Measurements from ENCODE around the gene FATE1.

Gene FATE1

GRCh38 chrX:151703487-151703886 lies 12.3 kb upstream of the FATE1 start:
- peak in 1 of 2 experiments; percentile 6 for DNase-seq (ENCODE audit: low read depth in 2 of 2)

DNA sequence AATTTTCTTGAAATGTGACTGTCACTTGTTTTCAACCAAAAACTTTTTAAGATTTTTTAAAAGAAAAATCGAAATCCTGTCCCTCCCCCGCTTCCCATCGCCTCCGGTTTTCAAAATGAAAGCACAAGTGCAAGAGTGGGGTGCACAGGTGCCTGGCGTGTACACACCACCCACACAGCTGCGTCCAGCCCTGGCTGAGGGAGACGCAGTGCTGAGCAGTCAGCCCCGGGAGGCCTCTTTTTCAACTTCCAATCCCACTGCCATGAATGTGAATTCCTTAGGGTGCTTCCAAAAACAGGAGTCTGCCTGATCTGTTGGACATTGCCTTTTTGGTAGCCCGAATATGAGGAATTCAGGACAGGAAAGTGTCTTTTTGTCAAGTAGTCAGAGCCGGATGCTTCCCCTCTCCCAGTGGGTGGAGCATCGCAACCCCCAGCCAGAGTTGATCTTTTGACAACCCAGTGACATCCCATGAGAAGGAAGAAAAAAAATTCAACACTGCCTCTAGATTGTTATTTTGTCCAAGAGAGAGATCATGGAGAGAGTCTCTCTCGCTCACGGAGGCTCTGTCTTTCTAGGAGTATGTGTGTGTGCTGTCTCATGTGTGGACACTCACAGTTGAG lies 11.7 kb upstream of the FATE1 start:
- no peak for DNase-seq (ENCODE audit: low read depth in 2 of 2)

GRCh38 chrX:151708821-151709220 lies 7.0 kb upstream of the FATE1 start:
- DNase-seq (ENCODE audit: low read depth in 2 of 2): no peak

DNA sequence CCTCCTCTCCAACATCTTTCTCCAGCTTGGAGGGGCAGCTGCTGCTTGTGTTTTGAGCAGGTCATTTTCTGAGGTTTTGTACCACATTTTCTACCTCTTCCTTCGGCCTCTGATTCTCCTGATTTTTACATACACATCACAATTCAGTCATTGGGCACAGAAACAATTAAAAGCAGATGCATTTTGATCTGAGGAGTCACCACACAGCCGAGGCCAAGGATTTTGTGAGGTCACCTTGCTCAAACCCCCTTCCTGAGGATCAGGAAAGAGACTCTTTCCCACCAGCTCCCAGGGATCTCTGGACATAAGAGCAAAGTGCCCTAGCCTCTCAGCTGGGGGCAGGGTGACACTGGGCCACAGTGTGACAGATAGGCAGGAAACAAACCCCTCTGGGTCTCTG lies 5.4 kb upstream of the FATE1 start:
- no peak for DNase-seq (ENCODE audit: low read depth in 2 of 2)

GRCh38 chrX:151711154-151711553 lies 4.7 kb upstream of the FATE1 start:
- no peak for DNase-seq (ENCODE audit: low read depth in 2 of 2)

GRCh38 chrX:151711787-151712186 lies 4.0 kb upstream of the FATE1 start:
- DNase-seq (ENCODE audit: low read depth in 2 of 2): no peak

DNA sequence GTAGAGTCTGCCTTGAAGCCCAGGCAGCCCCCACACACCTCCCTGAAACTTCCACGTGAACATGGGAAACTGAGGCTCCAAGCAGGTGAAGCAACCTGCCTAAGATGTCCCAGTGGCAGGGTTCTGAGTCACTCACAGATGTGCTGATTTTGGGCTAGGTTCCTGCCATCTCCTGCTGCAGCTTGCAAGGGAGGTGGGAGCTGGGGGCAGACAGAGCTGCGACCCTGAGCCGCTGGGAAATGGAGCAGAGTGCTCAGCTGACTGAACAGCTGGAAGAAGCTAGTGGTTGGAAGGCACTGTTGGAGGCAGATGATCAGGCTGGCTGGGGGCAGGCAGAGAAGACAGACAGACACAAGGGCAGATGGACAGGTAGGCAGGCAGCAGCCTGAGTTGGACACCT lies 3.6 kb upstream of the FATE1 start:
- no peak for DNase-seq (ENCODE audit: low read depth in 2 of 2)

GRCh38 chrX:151713849-151714248 lies 2.0 kb upstream of the FATE1 start:
- DNase-seq (ENCODE audit: low read depth in 2 of 2): no peak

GRCh38 chrX:151714362-151714761 lies 1.5 kb upstream of the FATE1 start:
- no peak for DNase-seq (ENCODE audit: low read depth in 2 of 2)

DNA sequence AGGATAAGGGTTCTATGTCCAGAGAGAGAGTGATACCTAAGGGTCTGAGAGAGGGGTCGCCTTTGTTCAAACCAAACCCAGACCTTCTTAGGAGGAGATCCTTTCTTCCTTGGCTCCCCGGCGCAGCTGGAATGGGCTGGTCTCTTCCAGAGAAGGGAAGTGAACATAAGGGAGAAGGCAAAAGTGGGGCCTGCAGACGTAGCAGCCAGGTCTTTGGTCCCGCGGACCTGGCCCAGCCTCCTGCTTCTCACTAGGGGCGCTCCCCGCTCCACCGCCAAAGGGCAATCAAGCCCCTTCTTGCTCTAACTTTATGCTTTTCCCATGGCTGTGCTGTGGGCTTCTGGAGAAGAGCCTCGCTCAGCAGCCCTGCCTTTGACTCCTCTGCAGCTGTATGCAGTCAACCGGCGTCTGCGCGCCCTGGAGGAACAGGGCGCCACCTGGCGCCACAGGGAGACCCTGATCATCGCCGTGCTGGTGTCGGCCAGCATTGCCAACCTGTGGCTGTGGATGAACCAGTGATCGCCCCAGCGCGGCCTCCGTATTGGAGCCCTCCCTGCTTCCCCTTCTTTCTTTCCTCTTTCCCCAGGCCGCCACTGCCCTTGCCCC lies 6.5 kb downstream of the FATE1 start:
- peak in 1 of 2 experiments; percentile 5 for DNase-seq (ENCODE audit: low read depth in 2 of 2)

- no peak for DNase-seq (ENCODE audit: low read depth in 2 of 2)
These were observed 7.4 kb downstream of the FATE1 start for GRCh38 chrX:151723156-151723760.

GRCh38 chrX:151724563-151725337 lies 8.9 kb downstream of the FATE1 start:
- DNase-seq (ENCODE audit: low read depth in 2 of 2): no peak

GRCh38 chrX:151725338-151725614 lies 9.4 kb downstream of the FATE1 start:
- DNase-seq (ENCODE audit: low read depth in 2 of 2): no peak

- no peak for DNase-seq (ENCODE audit: low read depth in 2 of 2)
These were observed 10.9 kb downstream of the FATE1 start for GRCh38 chrX:151726751-151727150.

DNA sequence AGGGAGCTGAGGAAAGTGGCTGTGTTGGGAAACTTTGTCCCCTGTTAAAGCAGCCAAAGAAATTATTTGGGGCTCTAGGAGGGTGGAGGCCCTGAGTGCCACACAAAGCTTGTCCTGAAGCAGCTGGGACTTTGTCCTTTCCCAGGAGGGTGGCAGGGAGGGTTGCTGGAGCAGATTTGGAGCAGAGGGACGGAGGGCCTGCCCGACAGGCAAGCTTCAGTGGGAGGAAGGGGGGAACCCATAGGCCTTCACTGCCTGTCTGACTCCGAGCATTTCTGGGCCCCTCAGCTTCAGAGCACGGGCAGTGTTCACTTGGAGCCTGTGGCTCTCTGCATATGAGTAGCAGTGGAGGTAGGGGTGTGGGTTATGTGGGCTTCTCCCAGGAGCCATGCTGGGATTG lies 11.5 kb downstream of the FATE1 start:
- DNase-seq (ENCODE audit: low read depth in 2 of 2): no peak

- DNase-seq (ENCODE audit: low read depth in 2 of 2): no peak
These were observed 13.4 kb downstream of the FATE1 start for GRCh38 chrX:151729056-151729725.

GRCh38 chrX:151734446-151734845 lies 18.6 kb downstream of the FATE1 start, which contains the start of gene CNGA2:
TSS of gene CNGA2 (plus strand) at chrX:151734746. CDS start at chrX:151738484, 3,738 bp downstream.
- no peak for DNase-seq (ENCODE audit: low read depth in 2 of 2)

- DNase-seq (ENCODE audit: low read depth in 2 of 2): no peak
These were observed 19.4 kb downstream of the FATE1 start for GRCh38 chrX:151735219-151735618.

- DNase-seq (ENCODE audit: low read depth in 2 of 2): no peak
These were observed 20.9 kb downstream of the FATE1 start for GRCh38 chrX:151736685-151737084.

DNA sequence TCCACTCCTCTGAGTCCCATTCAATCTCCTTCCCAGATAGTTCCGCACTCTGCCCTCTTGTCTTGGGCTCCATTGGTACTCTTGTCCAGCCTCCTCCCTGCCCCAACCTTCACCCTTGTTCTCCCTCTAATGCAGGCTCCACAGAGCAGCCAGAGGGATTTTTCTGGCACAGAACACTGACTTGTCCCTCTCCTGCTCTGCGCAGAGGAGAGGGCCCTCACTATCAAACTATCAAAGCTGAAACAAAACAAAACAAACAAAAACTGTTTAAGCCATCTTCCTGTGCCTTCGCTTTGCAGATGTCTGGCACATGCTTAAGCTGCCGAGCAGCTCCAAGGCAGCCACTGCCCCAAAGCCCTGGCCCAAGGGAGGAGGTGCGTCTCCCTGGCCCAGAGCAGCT lies 21.7 kb downstream of the FATE1 start:
- no peak for DNase-seq (ENCODE audit: low read depth in 2 of 2)

- DNase-seq (ENCODE audit: low read depth in 2 of 2): no peak
These were observed 22.9 kb downstream of the FATE1 start for GRCh38 chrX:151738751-151739150.

GRCh38 chrX:151741606-151742005 lies 25.8 kb downstream of the FATE1 start:
- DNase-seq (ENCODE audit: low read depth in 2 of 2): no peak

Data from fibroblast of skin of left biceps (primary cell).